NCI-H1417 (cell line): ENCODE results near the gene SLC26A3.
"Not testable (repeated sequence)": the region's sequence is repeated elsewhere in the genome, so short reads cannot be mapped to it uniquely, and the experiment has no call there.

Experiments used
- DNase-seq, 3 experiments: peaks; one replicate each; lab custom pipeline; 2025; lab: John Stamatoyannopoulos, UW

Gene SLC26A3

DNA sequence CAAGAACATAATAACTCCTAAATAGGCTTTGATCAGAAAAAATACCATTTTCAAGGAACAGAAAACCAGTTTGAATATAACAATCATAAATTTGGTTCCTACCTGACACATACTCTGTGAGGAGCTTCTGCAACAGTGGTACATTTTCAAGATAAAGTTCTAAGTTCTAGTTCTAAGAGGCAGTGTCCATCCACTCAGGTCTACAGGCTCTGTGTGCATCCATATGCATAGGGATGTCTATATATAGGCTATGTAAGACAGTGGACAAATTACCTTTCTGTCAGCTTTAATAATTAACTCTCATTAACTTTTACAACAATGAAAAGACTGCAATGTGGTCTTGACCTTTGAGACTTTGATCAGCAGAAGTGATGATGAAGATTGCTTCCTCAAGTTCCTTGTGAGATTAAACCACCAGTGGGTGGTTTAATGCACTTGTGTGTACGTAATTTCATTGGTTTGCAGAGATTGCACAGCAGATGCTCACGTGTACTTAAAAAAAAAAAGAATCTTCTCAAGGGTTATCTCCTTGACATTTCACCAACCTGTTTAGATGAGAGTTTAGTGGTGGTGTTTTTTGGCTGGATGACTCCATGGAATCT is at the start of gene SLC26A3:
TSS of gene SLC26A3 (minus strand) at position 215 of the 602 bp plus-strand sequence. CDS start 8,714 bp downstream, outside the sequence.
- DNase-seq, result no peak

DNA sequence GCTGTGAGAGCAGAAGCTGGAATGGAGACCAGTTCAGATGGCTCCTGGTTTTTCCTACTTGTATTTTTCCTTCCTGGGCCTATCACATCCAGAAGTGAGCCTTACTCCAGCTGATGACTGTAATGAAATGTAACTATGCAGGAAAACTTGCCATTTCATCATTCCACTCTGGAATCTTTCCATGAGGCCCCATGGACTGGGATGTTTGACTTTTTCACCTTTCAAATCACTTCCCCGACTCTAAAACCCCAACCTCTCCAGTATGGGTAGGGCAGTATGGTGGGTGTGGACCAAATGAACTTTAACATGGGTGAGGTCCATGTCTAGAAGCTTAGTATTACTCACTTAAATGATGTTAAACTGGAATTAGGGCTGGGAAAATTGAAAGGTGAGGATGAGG is 47.6 kb upstream of the SLC26A3 start:
- DNase-seq, result no peak

- no peak for DNase-seq
These were observed 47.2 kb upstream of the SLC26A3 start for GRCh38 chr7:107850216-107850615.

DNA sequence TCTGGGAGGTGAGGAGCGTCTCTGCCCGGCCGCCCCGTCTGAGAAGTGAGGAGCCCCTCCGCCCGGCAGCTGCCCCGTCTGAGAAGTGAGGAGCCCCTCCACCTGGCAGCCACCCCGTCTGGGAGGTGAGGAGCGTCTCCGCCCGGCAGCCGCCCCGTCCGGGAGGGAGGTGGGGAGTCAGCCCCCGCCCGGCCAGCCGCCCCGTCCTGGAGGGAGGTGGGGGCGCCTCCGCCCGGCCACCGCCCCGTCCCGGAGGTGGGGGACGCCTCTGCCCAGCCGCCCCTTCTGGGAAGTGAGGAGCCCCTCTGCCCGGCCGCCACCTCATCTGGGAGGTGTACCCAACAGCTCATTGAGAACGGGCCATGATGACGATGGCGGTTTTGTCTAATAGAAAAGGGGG is 45.2 kb upstream of the SLC26A3 start:
- not testable (repeated sequence) for DNase-seq

DNA sequence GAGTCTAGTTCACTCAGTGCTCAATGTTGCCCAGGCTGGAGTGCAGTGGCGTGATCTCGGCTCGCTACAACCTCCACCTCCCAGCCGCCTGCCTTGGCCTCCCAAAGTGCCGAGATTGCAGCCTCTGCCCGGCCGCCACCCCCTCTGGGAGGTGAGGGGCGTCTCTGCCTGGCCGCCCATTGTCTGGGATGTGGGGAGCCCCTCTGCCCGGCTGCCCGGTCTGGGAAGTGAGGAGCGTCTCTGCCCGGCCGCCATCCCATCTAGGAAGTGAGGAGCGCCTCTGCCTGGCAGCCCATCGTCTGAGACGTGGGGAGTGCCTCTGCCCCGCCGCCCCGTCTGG is 44.8 kb upstream of the SLC26A3 start:
- not testable (repeated sequence) for DNase-seq

DNA sequence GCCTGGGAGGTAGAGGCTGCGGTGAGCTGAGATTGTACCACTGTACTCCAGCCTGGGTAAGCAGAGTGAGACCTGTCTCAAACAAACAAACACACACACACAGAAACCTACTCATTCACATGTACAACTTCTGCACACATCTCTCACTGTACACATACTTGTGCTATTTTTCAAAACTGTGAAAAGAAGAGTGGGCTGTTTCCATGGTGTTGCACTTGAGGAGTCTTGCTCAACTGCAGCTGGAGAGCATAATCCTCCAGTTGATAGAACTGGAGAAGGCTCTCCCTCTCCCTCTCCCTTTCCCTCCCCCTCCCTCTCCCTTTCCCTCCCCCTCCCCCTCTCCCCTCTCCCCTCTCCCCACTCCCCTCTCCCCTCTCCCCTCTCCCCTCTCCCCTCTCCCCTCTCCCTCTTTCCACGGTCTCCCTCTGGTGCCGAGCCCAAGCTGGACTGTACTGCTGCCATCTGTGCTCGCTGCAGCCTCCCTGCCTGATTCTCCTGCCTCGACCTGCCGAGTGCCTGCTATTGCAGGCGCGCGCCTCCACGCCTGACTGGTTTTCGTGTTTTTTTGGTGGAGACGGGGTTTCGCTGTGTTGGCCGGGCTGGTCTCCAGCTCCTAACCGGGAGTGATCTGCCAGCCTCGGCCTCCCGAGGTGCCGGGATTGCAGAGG is 44.3 kb upstream of the SLC26A3 start:
- peak in 1 of 3 experiments; percentile 94 for DNase-seq

GRCh38 chr7:107846324-107846723 is 43.3 kb upstream of the SLC26A3 start:
- no peak for DNase-seq

DNA sequence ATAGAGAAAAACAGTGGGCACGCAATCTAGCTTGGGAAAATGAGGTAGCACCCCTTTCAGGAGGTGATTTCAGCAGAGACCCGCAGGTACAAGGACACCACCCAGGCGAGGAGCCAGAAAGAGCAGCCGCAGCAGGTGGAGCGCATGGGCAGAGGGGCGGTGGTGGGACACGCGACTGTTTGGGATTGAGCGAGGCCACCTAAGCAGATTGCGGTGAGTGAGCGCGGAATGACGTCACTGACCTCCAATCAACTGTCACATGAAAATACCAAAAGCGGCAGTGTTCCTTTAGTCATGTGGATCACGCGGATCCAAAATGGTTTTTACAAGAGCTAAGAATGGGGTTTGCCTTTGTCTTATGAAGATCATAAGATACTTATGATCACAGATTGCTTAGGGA is 40.2 kb upstream of the SLC26A3 start:
- DNase-seq, result no peak

GRCh38 chr7:107842213-107842612 is 39.2 kb upstream of the SLC26A3 start:
- DNase-seq, result no peak

GRCh38 chr7:107838816-107839565 is 36.0 kb upstream of the SLC26A3 start:
- no peak for DNase-seq

GRCh38 chr7:107838024-107838601 is 35.1 kb upstream of the SLC26A3 start:
- no peak for DNase-seq

DNA sequence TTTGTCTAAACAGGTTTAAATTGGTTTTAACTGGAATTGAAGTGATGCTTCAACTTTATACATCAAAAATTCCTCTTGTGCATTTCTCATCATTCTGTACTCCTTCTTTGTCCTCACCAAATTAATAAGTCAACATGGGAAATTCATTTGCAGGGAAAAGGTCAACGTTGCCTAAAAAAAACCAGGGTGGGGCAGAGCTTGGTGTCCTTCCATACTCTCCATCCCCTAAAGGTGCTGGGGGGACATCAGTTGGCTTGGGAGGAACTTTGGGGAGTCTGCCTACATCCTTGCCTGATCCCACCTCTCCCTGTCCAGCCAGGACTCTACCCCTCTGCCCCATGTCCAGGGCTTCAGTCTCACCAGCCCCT is 34.1 kb upstream of the SLC26A3 start:
- no peak for DNase-seq

GRCh38 chr7:107836237-107837144 is 33.5 kb upstream of the SLC26A3 start:
- DNase-seq, result no peak

GRCh38 chr7:107834401-107834800 is 31.4 kb upstream of the SLC26A3 start:
- DNase-seq, result no peak

DNA sequence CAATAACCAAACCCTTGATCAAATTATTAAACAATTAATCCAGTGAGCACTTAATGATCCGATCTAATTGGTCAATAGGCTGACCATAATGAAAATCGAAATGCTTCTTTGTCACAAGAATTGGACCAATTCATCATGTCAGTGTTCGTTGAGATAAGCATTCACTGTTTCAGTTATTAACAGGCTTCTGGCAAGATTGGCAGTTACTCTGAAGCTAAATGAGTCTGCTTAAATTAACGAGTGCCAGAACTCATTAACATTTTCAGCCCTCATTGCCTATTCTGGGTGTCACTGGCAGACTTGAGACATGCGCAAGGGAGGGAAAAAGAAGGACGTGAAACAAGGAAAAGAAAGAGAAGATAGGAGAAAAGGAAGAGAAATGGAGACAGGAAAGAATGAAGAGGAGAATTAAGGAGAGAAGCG is 30.7 kb upstream of the SLC26A3 start:
- no peak for DNase-seq

DNA sequence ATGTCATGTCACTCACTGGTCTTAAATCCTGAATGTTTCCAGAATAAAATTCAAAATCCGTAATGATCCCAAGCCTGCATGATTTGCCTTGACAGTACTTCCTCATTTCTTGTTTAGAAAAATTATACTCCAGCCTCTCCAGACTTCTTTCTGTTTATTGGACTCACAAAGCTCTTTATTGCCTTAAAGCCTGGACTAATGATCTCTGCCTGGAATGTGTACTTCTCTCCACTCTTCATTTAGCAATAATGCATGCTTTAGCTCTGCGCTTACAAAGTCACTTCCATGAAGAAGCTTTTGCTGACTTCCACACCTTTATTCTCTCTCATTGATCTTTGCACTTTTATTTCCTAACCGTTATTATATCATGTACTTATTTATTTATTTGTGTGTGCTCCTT is 27.4 kb upstream of the SLC26A3 start:
- DNase-seq, result no peak

GRCh38 chr7:107828540-107828939 is 25.5 kb upstream of the SLC26A3 start:
- DNase-seq, result no peak

- DNase-seq, result no peak
These were observed 24.5 kb upstream of the SLC26A3 start for GRCh38 chr7:107827501-107827900.

GRCh38 chr7:107826451-107826850 is 23.4 kb upstream of the SLC26A3 start:
- no peak for DNase-seq

DNA sequence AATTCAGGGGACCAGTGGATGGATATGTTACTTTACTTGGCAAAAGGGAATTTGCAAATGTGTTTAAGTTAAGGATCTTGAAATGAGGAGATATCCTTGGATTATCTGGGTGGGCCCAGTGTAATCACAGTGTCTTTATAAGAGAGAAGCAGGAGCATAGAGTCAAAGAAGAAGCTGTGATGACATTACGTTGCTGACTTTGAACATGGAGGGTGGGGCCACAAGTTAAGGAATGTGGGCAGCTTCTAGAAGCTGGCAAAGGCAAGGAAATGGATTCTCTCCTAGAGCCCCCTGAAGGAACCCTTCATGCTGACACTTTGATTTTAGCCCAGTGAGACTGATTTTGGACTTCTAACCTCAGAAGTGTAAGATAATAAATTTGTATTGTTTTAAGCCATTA is 21.8 kb upstream of the SLC26A3 start:
- no peak for DNase-seq

- DNase-seq, result no peak
These were observed 15.6 kb upstream of the SLC26A3 start for GRCh38 chr7:107818622-107819021.

- no peak for DNase-seq
These were observed 13.1 kb upstream of the SLC26A3 start for GRCh38 chr7:107816011-107816566.
